Lung (tissue), 12 donors: ENCODE results near the gene MAP3K4. TPM values are rescaled to one million over a fixed set of nuclear protein-coding genes. Genes with fewer than 3 reads are reported as not detected.

Experiments used
- ATAC-seq: fragments of 200-7000 bp; cut with Tn5 transposase; one replicate; pipeline ENCODE4 v1.9.1; 2020; ENCODE audit warnings: moderate number of reproducible peaks; ENCODE audit not compliant: insufficient read depth, low FRiP score
- DNase-seq, 3 donors: peaks; one replicate each; pipeline ENCODE4 v3.0.0-alpha.2; 2013 to 2017
- H3K27ac ChIP-seq, 2 donors: one replicate each; pipeline ENCODE4 v1.5.1; 2013; ENCODE audit warnings: mild to moderate bottlenecking in 2 of 2, moderate library complexity in 2 of 2, control low read depth in 1 of 2, inconsistent platforms in 1 of 2, low read depth in 1 of 2, low read length in 1 of 2
- H3K27me3 ChIP-seq, 3 donors: one replicate each; pipeline ENCODE4 v1.5.1; 2013; ENCODE audit warnings: low read length in 2 of 3; ENCODE audit not compliant: control insufficient read depth in 3 of 3, insufficient read depth in 3 of 3
- H3K36me3 ChIP-seq, 4 donors: one replicate each; pipeline ENCODE4 v1.5.1; 2013; ENCODE audit warnings: low read length in 4 of 4, mild to moderate bottlenecking in 1 of 4, moderate library complexity in 1 of 4; ENCODE audit not compliant: control insufficient read depth in 4 of 4, insufficient read depth in 4 of 4
- H3K4me1 ChIP-seq, 5 donors: one replicate each; pipeline ENCODE4 v1.5.1; 2013; ENCODE audit warnings: low read length in 5 of 5, mild to moderate bottlenecking in 2 of 5, moderate library complexity in 1 of 5; ENCODE audit not compliant: control insufficient read depth in 5 of 5, insufficient read depth in 5 of 5
- H3K4me3 ChIP-seq: one replicate; pipeline ENCODE4 v1.5.1; 2013; ENCODE audit warnings: mild to moderate bottlenecking, control low read depth, moderate library complexity
- H3K9ac ChIP-seq, 2 donors: one replicate each; pipeline ENCODE4 v1.5.1; 2013; ENCODE audit warnings: low read length in 2 of 2, control low read depth in 1 of 2; ENCODE audit not compliant: insufficient read depth in 1 of 2
- H3K9me3 ChIP-seq, 4 donors: one replicate each; pipeline ENCODE4 v1.5.1; 2013; ENCODE audit warnings: low read length in 3 of 4, mild to moderate bottlenecking in 1 of 4, moderate library complexity in 1 of 4; ENCODE audit not compliant: control insufficient read depth in 4 of 4, insufficient read depth in 3 of 4
- CTCF ChIP-seq: IDR thresholded peaks from 2 replicates; pipeline ENCODE4 v1.5.1; 2012; ENCODE audit warnings: mild to moderate bottlenecking; ENCODE audit errors: control extremely low read depth, extremely low read depth
- WGBS, 2 donors: extraction: QIAGEN DNeasy Blood & Tissue Kit; methylation state at CpG; one replicate each; pipeline ENCODE4 v1.1.7; 2013; 5-methylcytosine and 5-hydroxymethylcytosine counted together
- polyA plus RNA-seq, 2 donors: library from polyadenylated mRNA; stranded (reverse); fragments of 200-250 nt; gene quantifications; one replicate each; pipeline ENCODE4 v1.2.1, GENCODE V29; 2013
- total RNA-seq, 2 donors: library from RNA; depleted of rRNA in 1 of 2; stranded (reverse); fragments of >200 nt in 1 of 2; gene quantifications; one replicate each; pipeline ENCODE4 v1.2.1, GENCODE V29; 2014 to 2021
- donor health status: control.
- donor health status: control.
- donor health status: Bipolar disorder and iron deficiency.
- donor health status: healthy.
- donor health status: DM: yes; HTN: yes; CAD: no.

MAP3K4 gene
- total and polyA plus RNA-seq, 4 donors = 8.6 to 56.8 (median 29.9) TPM

- WGBS, 2 donors = 95% methylated on average over 2 of the region's 2 CpGs
- TF ChIP-seq CTCF = no peak
- ATAC-seq (no peak), DNase-seq (no peak)
- H3K27ac ChIP-seq = no peak overlapping the region
- no peak overlapping the region for H3K9ac ChIP-seq
- peaks cover 0 to 12% (median 8%) of the 10 kb centered on the region in 5 donors for H3K4me1 ChIP-seq
- no peak overlapping the region for H3K4me3 ChIP-seq
- H3K36me3 ChIP-seq = peaks cover 0 to 1% (median 0%) of the 10 kb centered on the region in 4 donors
- no peaks in the 10 kb centered on the region for H3K27me3 ChIP-seq
- H3K9me3 ChIP-seq = no peaks in the 10 kb centered on the region
Observed at GRCh38 chr6:161003336-161003735, 11.8 kb downstream of the MAP3K4 start.

GRCh38 chr6:161008245-161008644, 16.7 kb downstream of the MAP3K4 start:
- DNase-seq (no peak), ATAC-seq (no peak)
- H3K27ac ChIP-seq = no peak overlapping the region
- WGBS, 2 donors = 92 to 95% methylated on average over 4 of the region's 4 CpGs
- no peak overlapping the region for H3K9ac ChIP-seq
- no peaks in the 10 kb centered on the region for H3K9me3 ChIP-seq
- H3K4me3 ChIP-seq = no peak overlapping the region
- peaks cover 0 to 24% (median 0%) of the 10 kb centered on the region in 5 donors for H3K4me1 ChIP-seq
- H3K27me3 ChIP-seq = no peaks in the 10 kb centered on the region
- peaks cover 0 to 1% (median 0%) of the 10 kb centered on the region in 4 donors for H3K36me3 ChIP-seq
- no peak for TF ChIP-seq CTCF

- no peak overlapping the region for H3K27ac ChIP-seq
- H3K36me3 ChIP-seq = peaks cover 0 to 1% (median 0%) of the 10 kb centered on the region in 4 donors
- H3K27me3 ChIP-seq = no peaks in the 10 kb centered on the region
- no peaks in the 10 kb centered on the region for H3K9me3 ChIP-seq
- no peak for DNase-seq
- H3K9ac ChIP-seq = no peak overlapping the region
- whole genome bisulfite sequencing, 2 donors = 82 to 89% methylated on average over 3 of the region's 3 CpGs
- no peak for ATAC-seq
- no peak for TF ChIP-seq CTCF
- peaks cover 0 to 30% (median 0%) of the 10 kb centered on the region in 5 donors for H3K4me1 ChIP-seq
- no peak overlapping the region for H3K4me3 ChIP-seq
Observed at GRCh38 chr6:161009991-161010390, 18.4 kb downstream of the MAP3K4 start.

GRCh38 chr6:161010418-161010817, 18.8 kb downstream of the MAP3K4 start:
- TF ChIP-seq CTCF = no peak
- H3K4me3 ChIP-seq = no peak overlapping the region
- DNase-seq (no peak), ATAC-seq (no peak)
- 61 to 83% methylated on average over 1 of the region's 1 CpG for WGBS, 2 donors
- peaks cover 0 to 30% (median 2%) of the 10 kb centered on the region in 5 donors for H3K4me1 ChIP-seq
- H3K9ac ChIP-seq = no peak overlapping the region
- H3K27ac ChIP-seq = no peak overlapping the region
- no peaks in the 10 kb centered on the region for H3K9me3 ChIP-seq
- H3K27me3 ChIP-seq = no peaks in the 10 kb centered on the region
- H3K36me3 ChIP-seq = peaks cover 0 to 1% (median 0%) of the 10 kb centered on the region in 4 donors
